Stimulated activated CD8-positive, alpha-beta memory T cell treated with anti-CD3 and anti-CD28 coated beads, Interleukin-4, amount 100 ng/mL, for 24 hours (primary cell): ENCODE measurements around the gene SEL1L.
"Not testable (repeated sequence)": the region's sequence is repeated elsewhere in the genome, so short reads cannot be mapped to it uniquely, and the experiment has no call there.

Source experiments
- DNase-seq: peaks from one replicate; pipeline ENCODE4 v3.0.0-alpha.2; 2020; ENCODE audit warnings: low read depth

SEL1L gene

GRCh38 chr14:81447021-81447764, 86.5 kb downstream of the SEL1L start:
- DNase-seq = no peak

- DNase-seq = no peak
These were observed 87.2 kb downstream of the SEL1L start for GRCh38 chr14:81446279-81447007.

GRCh38 chr14:81441626-81442134, 92.0 kb downstream of the SEL1L start:
- no peak for DNase-seq

GRCh38 chr14:81440041-81440440, 93.6 kb downstream of the SEL1L start:
- no peak for DNase-seq

GRCh38 chr14:81437244-81437643, 96.4 kb downstream of the SEL1L start:
- DNase-seq = no peak

- DNase-seq = peak; percentile 26
These were observed 97.1 kb downstream of the SEL1L start for GRCh38 chr14:81436296-81437138.

GRCh38 chr14:81435391-81436295, 98.0 kb downstream of the SEL1L start:
- no peak for DNase-seq

GRCh38 chr14:81435048-81435390, 98.6 kb downstream of the SEL1L start:
- DNase-seq = no peak

GRCh38 chr14:81434230-81434629, 99.4 kb downstream of the SEL1L start:
- DNase-seq = no peak

- DNase-seq = no peak
These were observed 100.3 kb downstream of the SEL1L start for GRCh38 chr14:81433378-81433777.

- DNase-seq = no peak
These were observed 101.4 kb downstream of the SEL1L start for GRCh38 chr14:81432219-81432661.

GRCh38 chr14:81430235-81430634, 103.4 kb downstream of the SEL1L start:
- no peak for DNase-seq

GRCh38 chr14:81429749-81430148, 103.9 kb downstream of the SEL1L start:
- not testable (repeated sequence) for DNase-seq

- DNase-seq = no peak
These were observed 104.6 kb downstream of the SEL1L start for GRCh38 chr14:81429028-81429427.

- DNase-seq = no peak
These were observed 106.2 kb downstream of the SEL1L start for GRCh38 chr14:81427348-81428058.

- no peak for DNase-seq
These were observed 110.1 kb downstream of the SEL1L start for GRCh38 chr14:81423504-81423903.
